H1 (cell line): ENCODE data around the gene FGFR2. TPM values are rescaled to one million over a fixed set of nuclear protein-coding genes. Genes with fewer than 3 reads are reported as not detected.

Experiments
- CTCF ChIA-PET: fragments of 300-600 bp; sonication (Branson Sonifier 250); formaldehyde crosslinking; loops from one replicate; lab custom pipeline; 2021; ENCODE audit not compliant: partially characterized antibody; lab: Charles Lee
- POLR2A ChIA-PET: fragments of 300-600 bp; sonication (Branson Sonifier 250); formaldehyde crosslinking; loops from one replicate; lab custom pipeline; 2021; ENCODE audit warnings: inconsistent platforms; ENCODE audit not compliant: partially characterized antibody; lab: Charles Lee
- DNase-seq, 2 experiments: peaks; one replicate each; pipeline versions ENCODE4 v3.0.0 to v3.0.0-alpha.2; 2010 to 2022; ENCODE audit warnings: low spot score in 2 of 2, low read depth in 1 of 2, mixed read lengths in 1 of 2
- FAIRE-seq: peaks from 2 replicates; lab custom pipeline; 2011; peaks lifted over from hg19 to GRCh38; lab: Jason Lieb, UNC
- H2AFZ ChIP-seq: 2 replicates; pipeline ENCODE4 v1.8.1; 2012; ENCODE audit warnings: low read length, inconsistent platforms
- H2AK5ac ChIP-seq: 2 replicates; pipeline ENCODE4 v1.6.1; 2013; ENCODE audit warnings: low read depth, low read length
- H2BK120ac ChIP-seq: replicated peaks from 2 replicates; pipeline ENCODE3; 2013; ENCODE audit warnings: low read depth, low read length, inconsistent platforms
- H2BK12ac ChIP-seq: 2 replicates; pipeline ENCODE4 v1.6.1; 2013; ENCODE audit warnings: low read depth, low read length
- H2BK15ac ChIP-seq: 2 replicates; pipeline ENCODE4 v1.6.1; 2013; ENCODE audit warnings: low read length
- H2BK20ac ChIP-seq: 2 replicates; pipeline ENCODE4 v1.6.1; 2013; ENCODE audit warnings: low read length
- H2BK5ac ChIP-seq: 2 replicates; pipeline ENCODE4 v1.6.1; 2013; ENCODE audit warnings: low read depth, low read length
- H3K14ac ChIP-seq: 2 replicates; pipeline ENCODE4 v1.6.1; 2013; ENCODE audit warnings: inconsistent platforms; ENCODE audit not compliant: insufficient read length
- H3K18ac ChIP-seq: 2 replicates; pipeline ENCODE4 v1.6.1; 2013; ENCODE audit warnings: low read length; ENCODE audit errors: extremely low read depth
- H3K23ac ChIP-seq: 2 replicates; pipeline ENCODE4 v1.6.1; 2013; ENCODE audit warnings: inconsistent platforms; ENCODE audit not compliant: insufficient read length
- H3K23me2 ChIP-seq: 2 replicates; pipeline ENCODE4 v1.6.1; 2013; ENCODE audit warnings: low read depth, low read length
- H3K27ac ChIP-seq: 2 replicates; pipeline ENCODE4 v1.6.1; 2011; ENCODE audit warnings: low read depth, low read length, inconsistent platforms
- H3K27me3 ChIP-seq, 4 experiments: replicated peaks in 1 of 4; 1 replicate in 1 of 4; 2 replicates in 3 of 4; pipeline versions ENCODE4 v1.6.1 to v1.8.1; 2011 to 2013; ENCODE audit warnings: low read length in 3 of 4, mild to moderate bottlenecking in 3 of 4, inconsistent platforms in 2 of 4, mixed read lengths in 2 of 4, moderate library complexity in 1 of 4; ENCODE audit not compliant: control insufficient read depth in 3 of 4, insufficient read depth in 3 of 4; ENCODE audit errors: extremely low read depth in 1 of 4
- H3K36me3 ChIP-seq, 4 experiments: 2 replicates each; pipeline versions ENCODE4 v1.6.1 to v1.8.1; 2011 to 2013; ENCODE audit warnings: mild to moderate bottlenecking in 4 of 4, low read length in 3 of 4, moderate library complexity in 2 of 4, control low read depth in 1 of 4, inconsistent platforms in 1 of 4; ENCODE audit not compliant: insufficient read depth in 4 of 4, control insufficient read depth in 2 of 4
- H3K4ac ChIP-seq: replicated peaks from 2 replicates; pipeline ENCODE3; 2013; ENCODE audit warnings: low read length, low read depth, mixed read lengths, inconsistent platforms; ENCODE audit not compliant: insufficient read length
- H3K4me1 ChIP-seq, 4 experiments: replicated peaks in 1 of 4; 1 replicate in 1 of 4; 2 replicates in 3 of 4; pipeline versions ENCODE4 v1.6.1 to v1.8.1; 2011 to 2013; ENCODE audit warnings: low read length in 3 of 4, inconsistent platforms in 2 of 4, mixed read lengths in 1 of 4; ENCODE audit not compliant: insufficient read depth in 4 of 4, control insufficient read depth in 3 of 4
- H3K4me2 ChIP-seq, 2 experiments: 2 replicates each; pipeline versions ENCODE4 v1.6.1 to v1.8.1; 2011 to 2013; ENCODE audit warnings: low read depth in 2 of 2, low read length in 2 of 2, control low read depth in 1 of 2, inconsistent platforms in 1 of 2, mild to moderate bottlenecking in 1 of 2; ENCODE audit not compliant: insufficient read depth in 1 of 2
- H3K4me3 ChIP-seq, 4 experiments: fragments of 200-600, 300-600 bp in 1 of 4; sonication (generic), shearing (Covaris generic), sonication (Bioruptor Twin) in 1 of 4; 2 replicates each; pipeline versions ENCODE4 v1.5.1 to v1.8.1; 2011 to 2016; ENCODE audit warnings: low read length in 4 of 4, low read depth in 3 of 4, control low read depth in 2 of 4, inconsistent platforms in 2 of 4, mild to moderate bottlenecking in 2 of 4, mixed read lengths in 1 of 4, moderate library complexity in 1 of 4; ENCODE audit not compliant: insufficient read depth in 2 of 4; ENCODE audit errors: extremely low read depth in 1 of 4
- H3K56ac ChIP-seq: replicated peaks from 2 replicates; pipeline ENCODE3; 2013; ENCODE audit warnings: low read depth, mild to moderate bottlenecking, mixed read lengths, low read length, inconsistent platforms; ENCODE audit not compliant: insufficient read length
- H3K79me1 ChIP-seq: 2 replicates; pipeline ENCODE4 v1.6.1; 2013; ENCODE audit warnings: low read depth, low read length, control low read depth
- H3K79me2 ChIP-seq, 2 experiments: 2 replicates each; pipeline versions ENCODE4 v1.6.1 to v1.8.1; 2012 to 2013; ENCODE audit warnings: low read length in 2 of 2, mild to moderate bottlenecking in 2 of 2, inconsistent platforms in 1 of 2; ENCODE audit not compliant: insufficient read depth in 2 of 2, control insufficient read depth in 1 of 2
- H3K9ac ChIP-seq, 4 experiments: replicated peaks in 1 of 4; 1 replicate in 1 of 4; 2 replicates in 3 of 4; pipeline versions ENCODE4 v1.6.1 to v1.8.1; 2011 to 2013; ENCODE audit warnings: low read depth in 3 of 4, low read length in 3 of 4, control low read depth in 2 of 4, mild to moderate bottlenecking in 2 of 4, moderate library complexity in 2 of 4, inconsistent platforms in 1 of 4; ENCODE audit errors: extremely low read depth in 1 of 4
- H3K9me3 ChIP-seq, 2 experiments: 2 replicates each; pipeline versions ENCODE4 v1.6.1 to v1.8.1; 2012 to 2013; ENCODE audit warnings: mild to moderate bottlenecking in 2 of 2, moderate library complexity in 2 of 2, control low read depth in 1 of 2, inconsistent platforms in 1 of 2, low read depth in 1 of 2, low read length in 1 of 2, mixed read lengths in 1 of 2; ENCODE audit not compliant: insufficient read depth in 2 of 2
- H4K20me1 ChIP-seq, 2 experiments: replicated peaks in 1 of 2; 2 replicates each; pipeline versions ENCODE3 to v1.8.1; 2011 to 2013; ENCODE audit warnings: inconsistent platforms in 2 of 2, low read length in 2 of 2, mild to moderate bottlenecking in 1 of 2; ENCODE audit not compliant: insufficient read depth in 2 of 2, control insufficient read depth in 1 of 2
- H4K5ac ChIP-seq: 2 replicates; pipeline ENCODE4 v1.6.1; 2013; ENCODE audit warnings: low read length, low read depth, mixed read lengths, inconsistent platforms; ENCODE audit not compliant: insufficient read length
- H4K8ac ChIP-seq: 2 replicates; pipeline ENCODE4 v1.8.0; 2013; ENCODE audit warnings: mild to moderate bottlenecking, moderate library complexity, low read length, inconsistent platforms; ENCODE audit not compliant: insufficient read depth; ENCODE audit errors: extremely low read depth
- H4K91ac ChIP-seq: replicated peaks from 2 replicates; pipeline ENCODE3; 2013; ENCODE audit warnings: low read length, mixed read lengths, inconsistent platforms; ENCODE audit not compliant: insufficient read length
- BRCA1 ChIP-seq: IDR thresholded peaks from 2 replicates; pipeline ENCODE4 v1.6.1; 2012; ENCODE audit warnings: low read depth, low read length, improper control_type of control experiment
- CREB1 ChIP-seq: IDR thresholded peaks from 2 replicates; pipeline ENCODE4 v1.6.1; 2012; ENCODE audit warnings: inconsistent platforms
- EP300 ChIP-seq, 2 experiments: IDR thresholded peaks; 1 replicate in 1 of 2; 2 replicates in 1 of 2; pipeline ENCODE4 v1.6.1; 2011 to 2012; ENCODE audit warnings: low read depth in 2 of 2, low read length in 2 of 2, mild to moderate bottlenecking in 2 of 2, borderline replicate concordance in 1 of 2, inconsistent platforms in 1 of 2, moderate library complexity in 1 of 2
- EZH2 ChIP-seq: fragments of 200-600 bp; sonication (generic); IDR thresholded peaks from 2 replicates; pipeline ENCODE4 v1.7.1; 2012; ENCODE audit warnings: low read depth, mild to moderate bottlenecking, moderate library complexity, low read length, inconsistent platforms; ENCODE audit not compliant: severe bottlenecking
- NANOG ChIP-seq: IDR thresholded peaks from 2 replicates; pipeline ENCODE4 v1.6.1; 2011; ENCODE audit warnings: low read length, low read depth, mild to moderate bottlenecking, inconsistent platforms; ENCODE audit not compliant: insufficient read depth, poor library complexity, severe bottlenecking
- POLR2AphosphoS5 ChIP-seq: IDR thresholded peaks from 2 replicates; pipeline ENCODE4 v1.6.1; 2011; ENCODE audit warnings: low read depth, low read length
- SUZ12 ChIP-seq: fragments of 200-600 bp; sonication (generic); IDR thresholded peaks from 2 replicates; pipeline ENCODE4 v1.6.1; 2012; ENCODE audit warnings: mild to moderate bottlenecking, inconsistent platforms, low read length, moderate library complexity, mixed read lengths
- TAF1 ChIP-seq: IDR thresholded peaks from 2 replicates; pipeline ENCODE4 v1.6.1; 2011; ENCODE audit warnings: mild to moderate bottlenecking, low read depth, low read length
- TCF12 ChIP-seq: IDR thresholded peaks from 2 replicates; pipeline ENCODE4 v1.6.1; 2011; ENCODE audit warnings: low read depth, mild to moderate bottlenecking, low read length
- ZNF274 ChIP-seq: IDR thresholded peaks from 2 replicates; pipeline ENCODE4 v1.7.0; 2012; ENCODE audit warnings: low read length, borderline replicate concordance; ENCODE audit errors: extremely low read depth
- WGBS, 2 experiments: shearing (Covaris generic) in 1 of 2; methylation state at CpG; one replicate each; pipeline versions ENCODE4 v1.1.6 to v1.1.7; 2013 to 2015; ENCODE audit warnings: low lambda C conversion rate in 2 of 2, mixed read lengths in 2 of 2, inconsistent platforms in 1 of 2, low coverage in 1 of 2, missing lambda C conversion rate in 1 of 2; ENCODE audit not compliant: insufficient replicate concordance in 2 of 2, insufficient coverage in 1 of 2, insufficient read length in 1 of 2; ENCODE audit errors: extremely low coverage in 1 of 2, missing lambda C conversion rate in 1 of 2; 5-methylcytosine and 5-hydroxymethylcytosine counted together
- polyA plus RNA-seq, 7 experiments: library from polyadenylated mRNA; depleted of rRNA in 3 of 7; stranded (reverse) in 5 of 7; unstranded in 2 of 7; fragments of >200 nt in 5 of 7; fragments of 200-250 nt in 2 of 7; gene quantifications; 1 replicate in 5 of 7; 2 replicates in 1 of 7; 4 replicates in 1 of 7; pipeline versions ENCODE4 v1.2.1 to v1.2.3, GENCODE V29; 2011 to 2013; ENCODE audit warnings: missing spikeins in 2 of 7, mixed read lengths in 2 of 7
- total RNA-seq: library from RNA; stranded (reverse); fragmentation: NEBNext Ultra II Directional; extraction: Animal tissue kit (Norgen Biotek cat#: 25700); gene quantifications from 2 replicates; pipeline ENCODE4 v1.2.1, GENCODE V29; 2021
- TF ChIP-seq, protein P1 (sequence below), 3 experiments: IDR thresholded peaks; 1 replicate in 2 of 3; 2 replicates in 1 of 3; pipeline versions ENCODE4 v1.5.1 to v1.6.1; 2011; ENCODE audit warnings: low read length in 3 of 3, mild to moderate bottlenecking in 3 of 3, inconsistent platforms in 2 of 3, low read depth in 1 of 3, moderate library complexity in 1 of 3; ENCODE audit not compliant: insufficient read depth in 1 of 3; ENCODE audit errors: control extremely low read depth in 1 of 3

Gene FGFR2
- total and polyA plus RNA-seq, 2 of the 8 experiments (the other 6 are each of a cell fraction or from before 2014, with no cell fraction given): 50.2 to 81.2 TPM

GRCh38 chr10:121449482-121449924 is 148.7 kb downstream of the FGFR2 start:
- Histone ChIP-seq H4K8ac (no peak overlapping the region), H3K4ac (no peak overlapping the region), H3K4me2 (no peak overlapping the region), H3K36me3 (no peaks in the 10 kb centered on the region), H3K23me2 (no peaks in the 10 kb centered on the region), H3K9ac (no peak overlapping the region), H3K18ac (no peak overlapping the region), H2BK5ac (no peak overlapping the region), H3K56ac (no peak overlapping the region), H3K4me3 (no peak overlapping the region), H4K91ac (no peak overlapping the region), H3K23ac (no peak overlapping the region), H3K27me3 (no peaks in the 10 kb centered on the region), H4K5ac (no peak overlapping the region), H2BK120ac (no peak overlapping the region), H4K20me1 (no peaks in the 10 kb centered on the region), H2AK5ac (peak overlapping the region; percentile 39; the same call in 1 of the 2 replicates), H2BK15ac (no peak overlapping the region), H2BK12ac (0 out of 2 replicates have a peak overlapping the region, but pooled peaks have one; percentile 23), H3K79me1 (no peaks in the 10 kb centered on the region), H3K4me1 (no peaks in the 10 kb centered on the region), H3K79me2 (no peaks in the 10 kb centered on the region), H3K14ac (no peak overlapping the region), H2BK20ac (no peak overlapping the region), H3K9me3 (no peaks in the 10 kb centered on the region), H2AFZ (no peak overlapping the region), H3K27ac (no peak overlapping the region)
- 85% methylated on average over 4 of the region's 4 CpGs; no CpG with 5 or more reads in 1 of the 2 experiments for WGBS, 2 experiments
- DNase-seq (no peak), FAIRE-seq (no peak)
- POLR2A ChIA-PET: interaction anchor here (1.0 kb wide), 1 partner anchor 9 kb away, joined by 3 read pairs; no protein-coding TSS in a partner anchor
- CTCF ChIA-PET: interaction anchor here (1.2 to 1.4 kb wide), 3 partner anchors 15 to 500 kb away, joined by 3 read pairs; no protein-coding TSS in a partner anchor
- TF ChIP-seq POLR2AphosphoS5: no peak
- TF ChIP-seq, protein P1, sequence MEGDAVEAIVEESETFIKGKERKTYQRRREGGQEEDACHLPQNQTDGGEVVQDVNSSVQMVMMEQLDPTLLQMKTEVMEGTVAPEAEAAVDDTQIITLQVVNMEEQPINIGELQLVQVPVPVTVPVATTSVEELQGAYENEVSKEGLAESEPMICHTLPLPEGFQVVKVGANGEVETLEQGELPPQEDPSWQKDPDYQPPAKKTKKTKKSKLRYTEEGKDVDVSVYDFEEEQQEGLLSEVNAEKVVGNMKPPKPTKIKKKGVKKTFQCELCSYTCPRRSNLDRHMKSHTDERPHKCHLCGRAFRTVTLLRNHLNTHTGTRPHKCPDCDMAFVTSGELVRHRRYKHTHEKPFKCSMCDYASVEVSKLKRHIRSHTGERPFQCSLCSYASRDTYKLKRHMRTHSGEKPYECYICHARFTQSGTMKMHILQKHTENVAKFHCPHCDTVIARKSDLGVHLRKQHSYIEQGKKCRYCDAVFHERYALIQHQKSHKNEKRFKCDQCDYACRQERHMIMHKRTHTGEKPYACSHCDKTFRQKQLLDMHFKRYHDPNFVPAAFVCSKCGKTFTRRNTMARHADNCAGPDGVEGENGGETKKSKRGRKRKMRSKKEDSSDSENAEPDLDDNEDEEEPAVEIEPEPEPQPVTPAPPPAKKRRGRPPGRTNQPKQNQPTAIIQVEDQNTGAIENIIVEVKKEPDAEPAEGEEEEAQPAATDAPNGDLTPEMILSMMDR (IDR thresholded peaks at IDR 0.05; ENCODE audit: control extremely low read depth in 1 of 3, insufficient read depth in 1 of 3, low read depth in 1 of 3, low read length in 3 of 3): no peak
- no peak for TF ChIP-seq NANOG
- TF ChIP-seq TAF1: no peak
- TF ChIP-seq CREB1: no peak
- TF ChIP-seq SUZ12: no peak
- no peak for TF ChIP-seq EZH2
- no peak for TF ChIP-seq TCF12
- no peak for TF ChIP-seq BRCA1
- TF ChIP-seq ZNF274: no peak
- TF ChIP-seq EP300 (IDR thresholded peaks at IDR 0.05; ENCODE audit: borderline replicate concordance in 1 of 2, low read depth in 2 of 2, low read length in 2 of 2): no peak
